Coronary artery (tissue), 2 donors: ENCODE results near the gene CAMK2D.

Experiments used
- DNase-seq: peaks from one replicate; pipeline ENCODE4 v3.0.0-alpha.2; 2017; ENCODE audit warnings: low spot score
- H3K27ac ChIP-seq, 2 donors: fragments of 200-600 bp; sonication (generic); one replicate each; pipeline ENCODE4 v1.5.1; 2016 to 2019
- H3K4me3 ChIP-seq: fragments of 200-600 bp; sonication (generic); 2 replicates; pipeline ENCODE4 v1.5.1; 2016; ENCODE audit warnings: mild to moderate bottlenecking, moderate library complexity
- CTCF ChIP-seq: fragments of 200-600 bp; sonication (generic); IDR thresholded peaks from one replicate; pipeline ENCODE4 v1.5.1; 2019; ENCODE audit warnings: antibody characterized with exemption

The CAMK2D gene

GRCh38 chr4:113763029-113763285, 1.4 kb upstream of the CAMK2D start:
- no peak for DNase-seq
- Histone ChIP-seq H3K27ac (peak overlapping the region; percentile 92 to 98), H3K4me3 (peak overlapping the region; percentile 88)
- TF ChIP-seq CTCF: no peak

- peak overlapping the region; percentile 92 to 98 for H3K27ac ChIP-seq
- DNase-seq: peak; percentile 99
- peak overlapping the region; percentile 88 for H3K4me3 ChIP-seq
- TF ChIP-seq CTCF: no peak
Measured at GRCh38 chr4:113762186-113763028, 869 bp upstream of the CAMK2D start.

- Histone ChIP-seq H3K27ac (peak overlapping the region; percentile 92 to 98), H3K4me3 (peak overlapping the region; percentile 88)
- DNase-seq: peak; percentile 87
- TF ChIP-seq CTCF: no peak
Measured at GRCh38 chr4:113760795-113761619, 531 bp downstream of the CAMK2D start.

- no peak for TF ChIP-seq CTCF
- peak; percentile 78 for DNase-seq
- Histone ChIP-seq H3K27ac (peak overlapping the region; percentile 92 to 98), H3K4me3 (peak overlapping the region; percentile 88)
Measured at GRCh38 chr4:113760094-113760794, 1.3 kb downstream of the CAMK2D start.

GRCh38 chr4:113759696-113760093, 1.8 kb downstream of the CAMK2D start:
- H3K27ac ChIP-seq: peak overlapping the region; percentile 92 to 98
- no peak for DNase-seq
- H3K4me3 ChIP-seq: peak overlapping the region; percentile 88
- TF ChIP-seq CTCF: no peak

GRCh38 chr4:113758372-113758771, 3.2 kb downstream of the CAMK2D start:
- H3K4me3 ChIP-seq: peak overlapping the region; percentile 88
- H3K27ac ChIP-seq: peak overlapping the region; percentile 10 to 44
- no peak for TF ChIP-seq CTCF
- DNase-seq: no peak
